ENCODE measurements around the gene NEK4.

Gene NEK4

DNA sequence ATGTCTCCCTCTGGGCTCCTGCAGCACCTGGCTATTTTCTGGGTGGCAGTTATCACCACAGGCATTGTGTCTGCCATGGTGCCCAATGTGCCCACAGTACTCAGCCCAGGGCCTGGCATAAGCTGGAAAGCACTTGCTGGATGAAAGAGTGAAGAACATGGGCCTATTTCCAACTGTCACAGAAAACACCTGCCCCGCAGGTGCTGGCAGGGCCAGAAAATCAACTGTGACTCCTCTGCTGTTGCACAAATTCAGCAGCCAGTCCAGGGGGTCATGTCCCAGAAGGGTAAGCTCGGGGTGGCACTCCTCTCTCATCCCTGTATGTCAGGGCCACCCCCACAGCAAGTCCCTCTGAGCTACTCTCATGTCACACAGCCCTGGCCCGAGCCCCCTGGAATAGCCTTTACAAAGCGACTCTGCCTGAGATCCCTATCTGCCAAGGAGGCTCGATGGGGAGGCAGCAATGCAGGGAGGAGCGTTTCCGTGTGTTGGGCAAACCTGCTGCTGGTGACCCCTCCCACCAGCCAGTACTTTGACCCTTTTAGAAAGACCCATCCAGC lies 40.8 kb upstream of the NEK4 start:
- TF ChIP-seq, protein P1, sequence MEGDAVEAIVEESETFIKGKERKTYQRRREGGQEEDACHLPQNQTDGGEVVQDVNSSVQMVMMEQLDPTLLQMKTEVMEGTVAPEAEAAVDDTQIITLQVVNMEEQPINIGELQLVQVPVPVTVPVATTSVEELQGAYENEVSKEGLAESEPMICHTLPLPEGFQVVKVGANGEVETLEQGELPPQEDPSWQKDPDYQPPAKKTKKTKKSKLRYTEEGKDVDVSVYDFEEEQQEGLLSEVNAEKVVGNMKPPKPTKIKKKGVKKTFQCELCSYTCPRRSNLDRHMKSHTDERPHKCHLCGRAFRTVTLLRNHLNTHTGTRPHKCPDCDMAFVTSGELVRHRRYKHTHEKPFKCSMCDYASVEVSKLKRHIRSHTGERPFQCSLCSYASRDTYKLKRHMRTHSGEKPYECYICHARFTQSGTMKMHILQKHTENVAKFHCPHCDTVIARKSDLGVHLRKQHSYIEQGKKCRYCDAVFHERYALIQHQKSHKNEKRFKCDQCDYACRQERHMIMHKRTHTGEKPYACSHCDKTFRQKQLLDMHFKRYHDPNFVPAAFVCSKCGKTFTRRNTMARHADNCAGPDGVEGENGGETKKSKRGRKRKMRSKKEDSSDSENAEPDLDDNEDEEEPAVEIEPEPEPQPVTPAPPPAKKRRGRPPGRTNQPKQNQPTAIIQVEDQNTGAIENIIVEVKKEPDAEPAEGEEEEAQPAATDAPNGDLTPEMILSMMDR (IDR thresholded peaks at IDR 0.05): no peak

- TF ChIP-seq, protein P1 (IDR thresholded peaks at IDR 0.05): no peak
Observed at GRCh38 chr3:52810923-52811322, 40.2 kb upstream of the NEK4 start.

- TF ChIP-seq, protein P1 (IDR thresholded peaks at IDR 0.05): no peak
Observed at GRCh38 chr3:52809662-52810377, 39.1 kb upstream of the NEK4 start.

DNA sequence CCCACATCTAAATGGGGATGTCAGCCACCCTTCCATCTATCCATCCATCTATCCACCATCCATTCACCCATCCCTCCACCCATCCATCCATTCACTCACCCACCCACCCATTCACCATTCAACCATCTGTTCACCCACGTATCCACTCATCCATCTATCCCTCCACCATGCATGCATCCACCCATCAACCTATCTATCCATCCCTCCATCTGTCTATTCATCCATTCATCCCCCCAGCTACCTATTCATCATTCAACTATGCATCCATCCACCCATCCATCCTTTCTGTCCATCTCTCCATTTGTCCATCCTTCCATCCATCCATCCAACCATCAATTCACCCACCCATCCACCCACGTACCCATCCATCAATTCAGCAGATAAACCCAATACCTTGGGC lies 38.4 kb upstream of the NEK4 start:
- TF ChIP-seq, protein P1 (IDR thresholded peaks at IDR 0.05): no peak

- TF ChIP-seq, protein P1 (IDR thresholded peaks at IDR 0.05): no peak
Observed at GRCh38 chr3:52805270-52806039, 34.7 kb upstream of the NEK4 start.

GRCh38 chr3:52801839-52802238 lies 31.1 kb upstream of the NEK4 start:
- TF ChIP-seq, protein P1 (IDR thresholded peaks at IDR 0.05): no peak

GRCh38 chr3:52800079-52800478 lies 29.3 kb upstream of the NEK4 start:
- TF ChIP-seq, protein P1 (IDR thresholded peaks at IDR 0.05): no peak

Measured in LNCAP (cell line).